Hepatocyte (in vitro differentiated cells): ENCODE data around the gene CXXC1. TPM values are rescaled to one million over a fixed set of nuclear protein-coding genes. Genes with fewer than 3 reads are reported as not detected.

Experiments
- DNase-seq: peaks from one replicate; pipeline ENCODE4 v3.0.0-alpha.2; 2016; ENCODE audit warnings: low spot score
- H2AFZ ChIP-seq: fragments of 200-600 bp; sonication (generic); 2 replicates; pipeline ENCODE4 v1.6.0; 2016; ENCODE audit warnings: antibody characterized with exemption, mild to moderate bottlenecking
- H3K27ac ChIP-seq: fragments of 200-600 bp; sonication (generic); 2 replicates; pipeline ENCODE4 v1.5.1; 2016; ENCODE audit warnings: mild to moderate bottlenecking
- H3K27me3 ChIP-seq: fragments of 200-600 bp; sonication (generic); 2 replicates; pipeline ENCODE4 v1.6.1; 2016
- H3K36me3 ChIP-seq: fragments of 200-600 bp; sonication (generic); replicated peaks from 2 replicates; pipeline ENCODE4 v1.5.1; 2016; ENCODE audit warnings: low read depth; ENCODE audit not compliant: insufficient read depth
- H3K4me1 ChIP-seq: fragments of 200-600 bp; sonication (generic); 2 replicates; pipeline ENCODE4 v1.5.1; 2016; ENCODE audit warnings: mild to moderate bottlenecking, moderate library complexity; ENCODE audit not compliant: insufficient read depth
- H3K4me2 ChIP-seq: fragments of 200-600 bp; sonication (generic); 2 replicates; pipeline ENCODE4 v1.6.0; 2016
- H3K4me3 ChIP-seq: fragments of 200-600 bp; sonication (generic); 2 replicates; pipeline ENCODE4 v1.5.1; 2016; ENCODE audit warnings: mild to moderate bottlenecking
- H3K79me2 ChIP-seq: fragments of 200-600 bp; sonication (generic); 2 replicates; pipeline ENCODE4 v1.6.0; 2017; ENCODE audit warnings: mild to moderate bottlenecking
- H3K9me2 ChIP-seq: fragments of 200-600 bp; sonication (generic); replicated peaks from 2 replicates; pipeline ENCODE4 v1.6.0; 2017; ENCODE audit warnings: mild to moderate bottlenecking; ENCODE audit not compliant: insufficient read depth
- H3K9me3 ChIP-seq: fragments of 200-600 bp; sonication (generic); 2 replicates; pipeline ENCODE4 v1.5.1; 2016; ENCODE audit warnings: low read depth, mild to moderate bottlenecking
- H4K20me1 ChIP-seq: fragments of 200-600 bp; sonication (generic); 2 replicates; pipeline ENCODE4 v1.6.0; 2016; ENCODE audit warnings: mild to moderate bottlenecking; ENCODE audit not compliant: insufficient read depth, poor library complexity, severe bottlenecking
- EZH2 ChIP-seq: fragments of 200-600 bp; sonication (generic); IDR thresholded peaks from 2 replicates; pipeline ENCODE4 v1.6.1; 2016; ENCODE audit warnings: antibody characterized with exemption, mild to moderate bottlenecking, borderline replicate concordance
- EZH2phosphoT487 ChIP-seq: fragments of 200-600 bp; sonication (generic); IDR thresholded peaks from one replicate; pipeline ENCODE4 v1.6.1; 2018; ENCODE audit warnings: antibody characterized with exemption, mild to moderate bottlenecking, low read depth, moderate library complexity; ENCODE audit not compliant: unreplicated experiment, severe bottlenecking
- WGBS: methylation state at CpG from one replicate; pipeline ENCODE4 v1.1.6; 2016; ENCODE audit warnings: low lambda C conversion rate; ENCODE audit errors: missing lambda C conversion rate; 5-methylcytosine and 5-hydroxymethylcytosine counted together
- polyA plus RNA-seq: library from polyadenylated mRNA; unstranded; fragments of >200 nt; fragmentation: Nextera tagmentation; extraction: Ambion mirVana; gene quantifications from 2 replicates; pipeline ENCODE4 v1.2.1, GENCODE V29; 2016
- total RNA-seq: library from RNA; depleted of rRNA; stranded (reverse); fragments of >200 nt; gene quantifications from 2 replicates; pipeline ENCODE4 v1.2.3, GENCODE V29; 2014
- TF ChIP-seq, protein P1 (sequence below): fragments of 200-600 bp; sonication (generic); IDR thresholded peaks from 2 replicates; pipeline ENCODE4 v1.5.1; 2016; ENCODE audit warnings: antibody characterized with exemption, mild to moderate bottlenecking; ENCODE audit not compliant: poor library complexity

The CXXC1 gene
- total and polyA plus RNA-seq, 2 experiments from 2014 or later = 52.7 to 68.3 TPM

DNA sequence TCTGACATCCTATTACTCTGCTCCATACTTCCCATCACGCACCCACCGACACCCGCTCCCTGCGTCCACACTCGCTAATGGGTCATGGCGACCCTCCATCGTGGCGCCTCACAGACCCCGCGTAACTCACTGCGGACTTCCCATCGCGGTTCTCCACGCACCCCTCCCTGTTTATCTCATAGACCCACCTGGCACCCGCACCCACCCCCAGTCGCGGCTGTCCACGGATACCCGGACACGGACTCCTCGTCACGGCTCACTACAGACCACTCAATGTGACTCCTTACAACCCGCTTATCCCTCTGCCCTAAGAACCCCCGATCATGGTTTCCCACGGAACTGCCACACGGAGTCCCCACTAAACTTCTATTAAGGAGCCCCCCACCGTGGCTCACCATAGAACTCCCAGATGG is 458 bp downstream of the CXXC1 start:
- Histone ChIP-seq H4K20me1 (no peaks in the 10 kb centered on the region), H3K36me3 (no peaks in the 10 kb centered on the region), H3K27ac (no peak overlapping the region), H3K27me3 (no peaks in the 10 kb centered on the region), H3K4me2 (peak overlapping the region; percentile 97), H3K9me3 (no peaks in the 10 kb centered on the region), H3K4me3 (peak overlapping the region; percentile 25), H3K4me1 (no peaks in the 10 kb centered on the region), H3K79me2 (peaks cover 12% of the 10 kb centered on the region), H3K9me2 (no peaks in the 10 kb centered on the region), H2AFZ (peak overlapping the region; percentile 40)
- TF ChIP-seq EZH2phosphoT487 (no peak), EZH2 (no peak)
- TF ChIP-seq, protein P1, sequence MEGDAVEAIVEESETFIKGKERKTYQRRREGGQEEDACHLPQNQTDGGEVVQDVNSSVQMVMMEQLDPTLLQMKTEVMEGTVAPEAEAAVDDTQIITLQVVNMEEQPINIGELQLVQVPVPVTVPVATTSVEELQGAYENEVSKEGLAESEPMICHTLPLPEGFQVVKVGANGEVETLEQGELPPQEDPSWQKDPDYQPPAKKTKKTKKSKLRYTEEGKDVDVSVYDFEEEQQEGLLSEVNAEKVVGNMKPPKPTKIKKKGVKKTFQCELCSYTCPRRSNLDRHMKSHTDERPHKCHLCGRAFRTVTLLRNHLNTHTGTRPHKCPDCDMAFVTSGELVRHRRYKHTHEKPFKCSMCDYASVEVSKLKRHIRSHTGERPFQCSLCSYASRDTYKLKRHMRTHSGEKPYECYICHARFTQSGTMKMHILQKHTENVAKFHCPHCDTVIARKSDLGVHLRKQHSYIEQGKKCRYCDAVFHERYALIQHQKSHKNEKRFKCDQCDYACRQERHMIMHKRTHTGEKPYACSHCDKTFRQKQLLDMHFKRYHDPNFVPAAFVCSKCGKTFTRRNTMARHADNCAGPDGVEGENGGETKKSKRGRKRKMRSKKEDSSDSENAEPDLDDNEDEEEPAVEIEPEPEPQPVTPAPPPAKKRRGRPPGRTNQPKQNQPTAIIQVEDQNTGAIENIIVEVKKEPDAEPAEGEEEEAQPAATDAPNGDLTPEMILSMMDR = no peak
- WGBS = under 1% methylated on average over 27 of the region's 27 CpGs
- no peak for DNase-seq

DNA sequence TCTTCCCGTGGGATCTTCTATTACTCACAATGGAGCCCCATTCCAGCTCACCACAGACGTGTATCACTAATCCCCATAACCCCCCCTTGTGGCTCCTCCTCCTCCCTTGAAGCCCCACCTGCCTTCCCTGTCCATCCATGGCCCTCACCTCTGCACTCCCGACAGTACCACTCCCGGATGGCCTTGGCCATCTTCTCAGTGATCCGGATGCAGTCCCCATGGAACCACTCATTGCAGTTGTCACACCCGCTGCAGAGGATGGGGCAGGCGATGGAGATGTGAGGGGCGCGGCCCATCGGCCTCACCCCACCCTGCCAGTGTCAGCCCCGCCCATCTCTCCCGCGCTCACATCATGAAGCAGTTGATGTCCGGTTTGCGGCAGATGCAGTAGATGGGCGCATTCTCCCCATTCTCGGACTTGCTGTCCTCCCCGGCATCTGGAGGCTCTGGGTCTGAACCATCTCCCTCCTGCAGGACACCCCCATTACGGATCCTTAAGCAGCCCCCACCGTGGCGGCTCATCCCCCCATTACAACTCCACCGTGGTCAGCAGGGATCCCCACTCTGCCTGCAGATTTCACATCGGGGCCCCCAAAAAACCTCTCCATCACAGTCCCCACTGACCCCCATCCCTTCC is 983 bp downstream of the CXXC1 start:
- TF ChIP-seq EZH2phosphoT487 = no peak
- TF ChIP-seq, protein P1 = no peak
- no peak for TF ChIP-seq EZH2
- Histone ChIP-seq H3K27me3 (no peaks in the 10 kb centered on the region), H4K20me1 (no peaks in the 10 kb centered on the region), H3K4me2 (peak overlapping the region; percentile 97), H3K4me3 (peak overlapping the region; percentile 25), H3K79me2 (peaks cover 12% of the 10 kb centered on the region), H2AFZ (peak overlapping the region; percentile 40), H3K36me3 (no peaks in the 10 kb centered on the region), H3K4me1 (no peaks in the 10 kb centered on the region), H3K27ac (no peak overlapping the region), H3K9me3 (no peaks in the 10 kb centered on the region), H3K9me2 (no peaks in the 10 kb centered on the region)
- WGBS = 36% methylated on average over 19 of the region's 23 CpGs
- DNase-seq = no peak

GRCh38 chr18:50285631-50286321 is 1.7 kb downstream of the CXXC1 start:
- Histone ChIP-seq H3K4me3 (no peak overlapping the region), H3K36me3 (no peaks in the 10 kb centered on the region), H3K4me2 (peak overlapping the region; percentile 97), H3K9me2 (no peaks in the 10 kb centered on the region), H3K79me2 (peaks cover 15% of the 10 kb centered on the region), H4K20me1 (no peaks in the 10 kb centered on the region), H3K27ac (no peak overlapping the region), H3K9me3 (no peaks in the 10 kb centered on the region), H2AFZ (no peak overlapping the region), H3K27me3 (no peaks in the 10 kb centered on the region), H3K4me1 (no peaks in the 10 kb centered on the region)
- 97% methylated on average over 23 of the region's 24 CpGs for WGBS
- no peak for DNase-seq
- TF ChIP-seq EZH2phosphoT487 = no peak
- no peak for TF ChIP-seq EZH2
- TF ChIP-seq, protein P1 = no peak
